HepG2 (cell line): Measurements from ENCODE around the gene RING1. TPM values are rescaled to one million over a fixed set of nuclear protein-coding genes. Genes with fewer than 3 reads are reported as not detected.

Experiments
- ATAC-seq: fragments of 200-7000 bp; cut with Tn5 transposase; 3 replicates; pipeline ENCODE4 v1.9.1; 2020; ENCODE audit warnings: mild to moderate bottlenecking, moderate library complexity
- BruUV-seq: library from RNA; stranded (reverse); fragments of 400-500 nt; replicated peaks from 2 replicates; lab custom pipeline; 2021; lab: Mats Ljungman, UMichigan
- CTCF ChIA-PET: fragments of 300-600 bp; formaldehyde crosslinking; extraction: SDS; loops from one replicate; lab custom pipeline; 2021; ENCODE audit warnings: low total read pairs, inconsistent platforms, low intra/inter-chr PET ratio; lab: Yijun Ruan, JAX
- POLR2A ChIA-PET: fragments of 350-600 bp; sonication (Branson Sonifier 250); formaldehyde crosslinking; loops from one replicate; lab custom pipeline; 2020; ENCODE audit warnings: antibody characterized with exemption, inconsistent platforms; lab: Yijun Ruan, JAX
- DNase-seq: peaks from one replicate; pipeline ENCODE4 v3.0.0-alpha.2; 2015; ENCODE audit warnings: low spot score
- FAIRE-seq: peaks from 3 replicates; lab custom pipeline; 2011; peaks lifted over from hg19 to GRCh38; lab: Jason Lieb, UNC
- H2AFZ ChIP-seq: one replicate; pipeline ENCODE4 v1.6.1; 2011; ENCODE audit warnings: low read length, inconsistent platforms
- H3K27ac ChIP-seq: fragments of 300-600 bp; 3 replicates; pipeline ENCODE4 v1.8.0; 2011; ENCODE audit warnings: mixed run types, mild to moderate bottlenecking, mixed read lengths, low read length, inconsistent platforms; ENCODE audit not compliant: insufficient read depth; ENCODE audit errors: extremely low read length
- H3K27me3 ChIP-seq, 2 experiments: fragments of 200-600 bp in 1 of 2; 2 replicates in 1 of 2; 3 replicates in 1 of 2; pipeline versions ENCODE4 v1.6.0 to v1.8.0; 2011; ENCODE audit warnings: low read length in 2 of 2, mild to moderate bottlenecking in 2 of 2, moderate library complexity in 2 of 2, inconsistent platforms in 1 of 2; ENCODE audit not compliant: insufficient read depth in 2 of 2, control insufficient read depth in 1 of 2
- H3K36me3 ChIP-seq, 2 experiments: fragments of 200-600 bp in 1 of 2; replicated peaks in 1 of 2; 2 replicates in 1 of 2; 3 replicates in 1 of 2; pipeline versions ENCODE4 v1.5.1 to v1.8.0; 2011; ENCODE audit warnings: low read length in 2 of 2, inconsistent platforms in 1 of 2; ENCODE audit not compliant: insufficient read depth in 2 of 2, control insufficient read depth in 1 of 2
- H3K4me1 ChIP-seq: 2 replicates; pipeline ENCODE4 v1.5.1; 2012; ENCODE audit warnings: low read length, inconsistent platforms; ENCODE audit not compliant: insufficient read depth
- H3K4me2 ChIP-seq: 2 replicates; pipeline ENCODE4 v1.6.0; 2011; ENCODE audit warnings: low read depth, low read length, inconsistent platforms
- H3K4me3 ChIP-seq, 3 experiments: fragments of 200-600 bp in 1 of 3; sonication (generic), shearing (Covaris generic) in 1 of 3; replicated peaks in 1 of 3; 2 replicates each; pipeline ENCODE4 v1.5.1; 2011 to 2016; ENCODE audit warnings: low read length in 3 of 3, inconsistent platforms in 2 of 3, low read depth in 2 of 3, mild to moderate bottlenecking in 2 of 3, control low read depth in 1 of 3, mixed read lengths in 1 of 3; ENCODE audit not compliant: insufficient read depth in 1 of 3
- H3K79me2 ChIP-seq: one replicate; pipeline ENCODE4 v1.6.1; 2011; ENCODE audit warnings: low read length, inconsistent platforms; ENCODE audit not compliant: insufficient read depth
- H3K9ac ChIP-seq: 2 replicates; pipeline ENCODE4 v1.6.0; 2011; ENCODE audit warnings: mild to moderate bottlenecking, low read depth, low read length, inconsistent platforms; ENCODE audit not compliant: insufficient read depth
- H3K9me3 ChIP-seq: 2 replicates; pipeline ENCODE4 v1.5.1; 2012; ENCODE audit warnings: mild to moderate bottlenecking, low read length
- H4K20me1 ChIP-seq: 2 replicates; pipeline ENCODE4 v1.6.0; 2011; ENCODE audit warnings: inconsistent platforms, mild to moderate bottlenecking, low read length, moderate library complexity; ENCODE audit not compliant: insufficient read depth
- CSRNP1 ChIP-seq: sonication (generic); formaldehyde crosslinking; IDR thresholded peaks from 2 replicates; pipeline ENCODE4 v1.8.1; 2023; ENCODE audit warnings: mild to moderate bottlenecking, missing genetic modification reagents
- FOXO4 ChIP-seq: sonication (generic); formaldehyde crosslinking; conservative IDR thresholded peaks from 2 replicates; pipeline ENCODE4 v1.8.1; 2023; ENCODE audit warnings: missing genetic modification reagents
- GABPA ChIP-seq, 2 experiments: IDR thresholded peaks; 2 replicates each; pipeline ENCODE4 v1.6.1; 2011 to 2016; ENCODE audit warnings: low read depth in 2 of 2, low read length in 1 of 2, missing biosample characterization in 1 of 2, missing genetic modification characterization in 1 of 2
- IRF9 ChIP-seq: sonication (generic); formaldehyde crosslinking; IDR thresholded peaks from 2 replicates; pipeline ENCODE4 v1.8.0; 2022; ENCODE audit warnings: missing genetic modification reagents, mild to moderate bottlenecking, borderline replicate concordance
- IRX3 ChIP-seq: sonication (generic); formaldehyde crosslinking; IDR thresholded peaks from 2 replicates; pipeline ENCODE4 v1.8.1; 2023; ENCODE audit warnings: mild to moderate bottlenecking, low read depth, missing genetic modification reagents, borderline replicate concordance
- POLR2G ChIP-seq: fragments of 200-400 bp; formaldehyde crosslinking; IDR thresholded peaks from 2 replicates; pipeline ENCODE4 v1.6.1; 2018; ENCODE audit warnings: mild to moderate bottlenecking, low read depth, low read length, moderate library complexity
- RARG ChIP-seq: sonication (generic); formaldehyde crosslinking; IDR thresholded peaks from 2 replicates; pipeline ENCODE4 v1.4.0; 2020; ENCODE audit warnings: low read depth, mild to moderate bottlenecking, missing genetic modification reagents
- SRSF1 ChIP-seq: fragments of 200-400 bp; formaldehyde crosslinking; optimal IDR thresholded peaks from 2 replicates; pipeline ENCODE3; 2017; ENCODE audit warnings: mild to moderate bottlenecking, low read depth, low read length, moderate library complexity
- ZBTB7A ChIP-seq: sonication (generic); formaldehyde crosslinking; IDR thresholded peaks from 2 replicates; pipeline ENCODE4 v1.8.0; 2022; ENCODE audit warnings: mild to moderate bottlenecking, missing genetic modification reagents
- ZNF263 ChIP-seq: sonication (generic); formaldehyde crosslinking; IDR thresholded peaks from 2 replicates; pipeline ENCODE4 v1.4.0; 2020; ENCODE audit warnings: missing genetic modification reagents
- ZNF367 ChIP-seq: sonication (generic); formaldehyde crosslinking; IDR thresholded peaks from 2 replicates; pipeline ENCODE4 v1.4.0; 2020; ENCODE audit warnings: missing genetic modification reagents, borderline replicate concordance
- ZNF569 ChIP-seq: sonication (generic); formaldehyde crosslinking; IDR thresholded peaks from 2 replicates; pipeline ENCODE4 v1.5.0; 2020; ENCODE audit warnings: mild to moderate bottlenecking, missing genetic modification reagents, moderate library complexity, borderline replicate concordance
- ZNF710 ChIP-seq: sonication (generic); formaldehyde crosslinking; IDR thresholded peaks from 2 replicates; pipeline ENCODE4 v1.5.0; 2020; ENCODE audit warnings: mild to moderate bottlenecking, missing genetic modification reagents, borderline replicate concordance
- WGBS: methylation state at CpG from one replicate; pipeline ENCODE4 v1.1.6; 2017; ENCODE audit warnings: low lambda C conversion rate; 5-methylcytosine and 5-hydroxymethylcytosine counted together
- in situ Hi-C: cut with HindIII; loops from 2 replicates; pipeline ENCODE4 v1.10.0; 2017; ENCODE audit warnings: low pct_unique_long_range_greater_than_20kb; ENCODE audit not compliant: extremely low pct_ligation_motif_present
- intact Hi-C: fragments of 100-400 bp; cut with micrococcal nuclease; formaldehyde crosslinking; loops from one replicate; pipeline ENCODE4 v1.10.0; 2022; ENCODE audit not compliant: unreplicated experiment
- polyA plus RNA-seq, 8 experiments: library from polyadenylated mRNA; depleted of rRNA in 3 of 8; stranded (reverse) in 7 of 8; unstranded in 1 of 8; fragments of >200 nt; fragmentation: Illumina TruSeq in 4 of 8; extraction: Trizol in 4 of 8; gene quantifications; 2 replicates each; pipeline versions ENCODE4 v1.2.1 to v1.2.3, GENCODE V29; 2011 to 2016; ENCODE audit warnings: low read depth in 4 of 8, missing spikeins in 1 of 8, mixed read lengths in 1 of 8; ENCODE audit not compliant: insufficient read depth in 1 of 8
- total RNA-seq, 5 experiments: library from RNA; depleted of rRNA; stranded (reverse); fragments of >200 nt; fragmentation: Illumina TruSeq; extraction: Trizol; gene quantifications; 2 replicates each; pipeline ENCODE4 v1.2.3, GENCODE V29; 2016; ENCODE audit warnings: low read depth in 1 of 5

RING1 gene
- total and polyA plus RNA-seq, 2 of the 13 experiments (the other 11 are each of a cell fraction or from before 2014, with no cell fraction given), result 23.9 to 33.6 TPM

GRCh38 chr6:33212857-33213165 is 4.5 kb downstream of the RING1 start (continued):
- TF ChIP-seq RARG (CRISPR knock-in tag), result no peak
- TF ChIP-seq ZNF569 (CRISPR knock-in tag), result no peak

GRCh38 chr6:33213166-33213988 is 5.1 kb downstream of the RING1 start:
- FAIRE-seq (no peak), ATAC-seq (peak; percentile 25), DNase-seq (no peak)
- ChIA-PET POLR2A (interaction anchor here (1.4 kb wide), 1 partner anchor 35 kb away, joined by 6 read pairs; no protein-coding TSS in a partner anchor), CTCF (interaction anchor here (1.2 kb wide), 1 partner anchor 16 kb away, joined by 3 read pairs; no protein-coding TSS in a partner anchor)
- 21% methylated on average over 42 of the region's 43 CpGs for WGBS
- Histone ChIP-seq H3K4me1 (peaks cover 31% of the 10 kb centered on the region), H3K9ac (peak overlapping the region; percentile 50), H2AFZ (no peak overlapping the region), H3K4me3 (peak overlapping the region; percentile 36 to 66 (median 50)), H3K27me3 (peaks cover 9 to 46% of the 10 kb centered on the region in 2 experiments; a peak in 4 of 5 replicates), H3K36me3 (peaks cover 2 to 9% of the 10 kb centered on the region in 2 experiments; a peak in 4 of 5 replicates), H4K20me1 (no peaks in the 10 kb centered on the region), H3K79me2 (no peaks in the 10 kb centered on the region), H3K9me3 (no peaks in the 10 kb centered on the region), H3K4me2 (peak overlapping the region; percentile 82), H3K27ac (no peak overlapping the region)
- intact Hi-C loops (no loop called here), in situ Hi-C loops (no loop called here)
- no TSS peak for BruUV-seq
- peak; percentile 30 for TF ChIP-seq SRSF1
- no peak for TF ChIP-seq ZNF367 (CRISPR knock-in tag)
- TF ChIP-seq FOXO4 (CRISPR knock-in tag), result no peak
- peak; percentile 45; the same call in 1 of the 2 replicates for TF ChIP-seq ZNF263
- peak; percentile 46; the same call in 1 of the 2 replicates for TF ChIP-seq IRF9 (CRISPR knock-in tag)
- no peak for TF ChIP-seq GABPA (IDR thresholded peaks at IDR 0.05; ENCODE audit: low read depth, low read length)
- TF ChIP-seq GABPA (CRISPR knock-in tag; IDR thresholded peaks at IDR 0.05; ENCODE audit: low read depth), result 0 out of 2 replicates have a peak, but pooled peaks have one; percentile 11
- 0 out of 2 replicates have a peak, but pooled peaks have one; percentile 13 for TF ChIP-seq ZBTB7A (CRISPR knock-in tag)
- TF ChIP-seq ZNF710 (CRISPR knock-in tag), result no peak
- peak; percentile 51 for TF ChIP-seq POLR2G
- peak; percentile 48; the same call in 1 of the 2 replicates for TF ChIP-seq CSRNP1 (CRISPR knock-in tag)
- TF ChIP-seq IRX3, result no peak
